HG03097 (cell line): Measurements from ENCODE around the gene WNK4.

Source experiments
- ATAC-seq: cut with Tn5 transposase; IDR thresholded peaks from one replicate; pipeline ENCODE4 v1.9.1; 2021; ENCODE audit not compliant: unreplicated experiment, low FRiP score

The WNK4 gene

GRCh38 chr17:42832934-42833766 is 52.7 kb downstream of the WNK4 start, which contains the start of gene PSME3:
Gene PSME3 (plus strand): TSS chr17:42833397. CDS start chr17:42833632, 235 bp downstream.
- peak; percentile 80 for ATAC-seq

DNA sequence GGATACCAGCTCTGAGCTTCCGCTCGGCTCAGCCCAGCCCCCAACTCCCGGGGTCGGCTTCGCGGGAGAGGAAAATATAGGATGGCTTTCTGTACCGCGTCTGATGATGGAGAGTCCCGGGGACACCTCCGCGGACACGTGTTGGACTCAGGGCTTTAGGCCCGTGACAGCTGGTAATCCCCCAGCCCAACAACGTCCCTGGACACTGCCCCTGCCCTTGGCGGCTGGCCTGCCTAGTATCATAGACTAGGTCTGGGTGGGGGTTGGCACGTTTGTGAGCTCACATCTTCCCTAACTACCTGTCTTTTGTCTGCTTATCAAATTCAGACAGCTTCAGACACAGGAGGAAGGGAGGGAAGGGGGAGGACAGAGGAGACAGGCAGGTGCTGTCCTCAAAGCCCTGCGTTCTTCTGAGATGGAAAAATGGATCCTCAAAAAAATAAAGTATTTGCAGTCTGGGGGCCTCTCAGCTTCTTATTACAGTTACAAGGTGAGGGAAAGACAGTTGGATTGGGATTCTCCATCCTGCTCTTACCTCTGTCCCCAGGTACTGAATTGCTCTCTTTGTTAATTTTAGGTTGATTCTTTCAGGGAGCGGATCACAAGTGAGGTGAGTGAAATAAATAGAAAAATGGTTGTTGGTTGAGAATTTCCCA is 53.5 kb downstream of the WNK4 start:
- ATAC-seq, result no peak

DNA sequence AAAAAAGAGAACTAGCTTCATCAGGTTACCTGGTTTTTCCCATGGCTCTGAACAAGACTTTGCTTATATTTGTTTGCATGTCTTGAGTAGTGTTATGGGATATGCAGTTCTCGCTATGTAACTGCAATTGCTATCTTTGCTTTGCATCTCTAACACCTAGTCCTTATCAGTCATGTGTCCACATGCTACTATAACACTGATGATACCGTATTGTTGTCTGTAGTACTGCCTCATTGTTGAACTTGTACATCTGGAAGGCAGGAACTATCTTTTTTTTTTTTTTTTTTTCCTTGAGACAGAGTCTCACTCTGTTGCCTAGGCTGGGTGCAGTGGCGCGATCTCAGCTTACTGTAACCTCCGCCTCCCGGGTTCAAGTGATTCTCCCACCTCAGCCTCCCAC is 55.3 kb downstream of the WNK4 start:
- no peak for ATAC-seq

DNA sequence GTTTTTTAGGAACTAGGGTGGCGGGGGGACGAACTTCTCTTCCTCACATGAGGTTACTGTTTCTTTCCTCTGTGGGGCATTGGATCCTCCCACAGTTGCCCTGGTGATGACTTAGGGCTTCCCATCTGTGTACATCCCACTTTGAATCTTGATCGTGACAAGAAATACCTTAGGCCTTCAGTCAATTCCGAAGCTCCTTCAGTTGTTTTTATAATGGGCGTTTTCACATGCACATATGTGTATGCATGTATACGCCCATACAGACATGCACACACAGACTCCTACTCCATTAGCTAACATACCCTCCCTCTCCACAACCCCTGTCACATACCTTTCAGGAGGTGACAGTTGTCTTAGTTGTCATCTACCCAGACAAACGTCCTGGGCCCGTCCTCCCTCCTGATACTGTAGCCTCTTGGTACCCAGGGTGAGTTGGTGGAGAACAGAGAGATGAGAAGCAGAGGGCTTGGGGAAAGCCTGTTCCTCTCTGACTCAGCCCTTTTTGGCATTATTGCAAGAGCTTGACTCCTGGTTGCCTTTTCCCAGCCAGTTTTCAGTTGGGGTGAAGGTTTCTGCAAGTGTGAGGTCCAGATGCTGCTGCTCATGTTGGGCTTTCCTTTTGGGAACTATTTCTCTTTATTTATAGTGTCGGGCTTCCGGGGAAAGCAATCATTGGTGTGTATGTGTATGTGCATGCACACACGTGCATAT is 61.7 kb downstream of the WNK4 start:
- no peak for ATAC-seq

- no peak for ATAC-seq
Observed at GRCh38 chr17:42843358-42843934, 63.0 kb downstream of the WNK4 start.

GRCh38 chr17:42844271-42844670 is 63.9 kb downstream of the WNK4 start, which contains the start of gene AOC2:
Gene AOC2 (plus strand): TSS chr17:42844580. CDS start chr17:42844627, 47 bp downstream.
- ATAC-seq, result no peak

- ATAC-seq, result no peak
Observed at GRCh38 chr17:42844761-42845555, 64.5 kb downstream of the WNK4 start.

- ATAC-seq, result no peak
Observed at GRCh38 chr17:42845556-42845917, 65.1 kb downstream of the WNK4 start.

DNA sequence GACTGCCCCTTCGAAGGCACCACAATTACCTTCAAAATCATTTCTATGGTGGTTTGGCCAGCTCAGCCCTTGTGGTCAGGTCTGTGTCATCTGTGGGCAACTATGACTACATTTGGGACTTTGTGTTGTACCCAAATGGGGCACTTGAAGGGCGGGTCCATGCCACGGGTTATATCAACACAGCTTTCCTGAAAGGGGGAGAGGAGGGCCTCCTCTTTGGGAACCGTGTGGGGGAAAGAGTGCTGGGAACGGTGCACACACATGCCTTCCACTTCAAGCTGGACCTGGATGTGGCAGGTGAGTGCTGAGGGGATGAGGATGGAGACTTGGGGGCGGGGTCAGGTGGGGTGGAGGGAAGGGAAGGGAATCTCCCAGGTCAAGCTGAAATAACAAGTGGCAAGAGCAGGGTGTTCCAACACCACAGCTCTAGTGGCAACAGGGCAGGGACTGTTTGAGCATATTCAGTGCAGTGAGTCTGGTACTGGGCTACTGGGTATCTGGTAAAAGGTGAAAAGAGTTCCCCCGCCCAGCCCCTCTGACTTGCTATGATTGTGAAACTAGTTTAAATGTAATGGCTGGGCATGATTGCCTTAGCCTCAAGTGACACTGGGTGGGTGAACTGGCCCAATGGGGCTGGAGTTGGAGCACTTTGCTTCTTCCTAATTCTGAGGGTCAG is 65.6 kb downstream of the WNK4 start:
- ATAC-seq, result no peak
